Measurements from ENCODE around the gene FTMT. TPM values are rescaled to one million over a fixed set of nuclear protein-coding genes. Genes with fewer than 3 reads are reported as not detected.

The FTMT gene
- total RNA-seq, result not detected in 2 replicates

GRCh38 chr5:121851643-121852574, at the start of gene FTMT:
TSS of gene FTMT (plus strand) at chr5:121851882. CDS start at chr5:121851964, 82 bp downstream.

Other genes starting within 250 kb of the FTMT start
- 17.3 and 27.5 TPM in 2 replicates for gene SRFBP1, start 110.1 kb downstream of the FTMT start, total RNA-seq
- gene LOX, start 226.4 kb downstream of the FTMT start, total RNA-seq, result 41.8 and 67.1 TPM in 2 replicates

Measured in vein endothelial cell (primary cell).